Duodenal mucosa (tissue), 2 donors: Measurements from ENCODE around the gene PPM1F.
"Not testable (repeated sequence)": the region's sequence is repeated elsewhere in the genome, so short reads cannot be mapped to it uniquely, and the experiment has no call there.

Experiments
- H3K27ac ChIP-seq: one replicate; pipeline ENCODE4 v1.7.0; 2013; ENCODE audit warnings: low read depth, low read length
- H3K27me3 ChIP-seq, 2 donors: one replicate each; pipeline ENCODE4 v1.7.0; 2013; ENCODE audit warnings: low read length in 2 of 2, control low read depth in 1 of 2; ENCODE audit not compliant: insufficient read depth in 2 of 2, control insufficient read depth in 1 of 2
- H3K36me3 ChIP-seq, 2 donors: one replicate each; pipeline ENCODE4 v1.7.0; 2013; ENCODE audit warnings: low read length in 2 of 2, control low read depth in 1 of 2; ENCODE audit not compliant: insufficient read depth in 2 of 2, control insufficient read depth in 1 of 2
- H3K4me1 ChIP-seq, 2 donors: one replicate each; pipeline ENCODE4 v1.7.0; 2013; ENCODE audit warnings: low read length in 2 of 2, control low read depth in 1 of 2; ENCODE audit not compliant: insufficient read depth in 2 of 2, control insufficient read depth in 1 of 2
- H3K4me3 ChIP-seq, 2 donors: one replicate each; pipeline ENCODE4 v1.7.0; 2013; ENCODE audit warnings: low read length in 2 of 2, low read depth in 1 of 2
- H3K9ac ChIP-seq, 2 donors: one replicate each; pipeline ENCODE4 v1.7.0; 2013; ENCODE audit warnings: low read length in 2 of 2, low read depth in 1 of 2
- H3K9me3 ChIP-seq, 2 donors: one replicate each; pipeline ENCODE4 v1.7.0; 2013; ENCODE audit warnings: low read length in 2 of 2, control low read depth in 1 of 2; ENCODE audit not compliant: control insufficient read depth in 1 of 2

The PPM1F gene

DNA sequence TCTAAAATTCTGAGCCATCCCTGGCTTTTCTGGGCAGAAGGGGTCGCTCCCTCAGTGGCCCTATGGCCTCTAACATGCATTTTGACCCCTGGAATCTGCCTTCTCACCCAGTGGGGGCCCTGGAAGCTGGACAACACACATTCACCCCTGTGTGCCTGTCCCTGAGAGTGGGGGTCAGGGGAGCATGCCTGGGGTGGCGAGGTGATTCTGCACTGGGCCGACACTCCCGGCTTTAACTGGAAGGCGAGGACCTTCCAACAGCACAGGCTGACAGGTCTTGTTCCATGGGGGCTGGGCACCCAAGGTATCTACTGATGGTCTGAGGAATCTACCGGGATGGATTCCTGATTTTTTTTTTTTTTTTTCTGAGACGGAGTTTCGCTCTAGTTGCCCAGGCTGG lies 10.7 kb downstream of the PPM1F start:
- peaks cover 20 to 45% of the 10 kb centered on the region in 2 donors for H3K4me1 ChIP-seq
- no peak overlapping the region for H3K27ac ChIP-seq
- no peaks in the 10 kb centered on the region for H3K9me3 ChIP-seq
- H3K9ac ChIP-seq, result no peak overlapping the region
- H3K36me3 ChIP-seq, result peaks cover 0 to 14% of the 10 kb centered on the region in 2 donors
- H3K4me3 ChIP-seq, result no peak overlapping the region
- no peaks in the 10 kb centered on the region for H3K27me3 ChIP-seq

DNA sequence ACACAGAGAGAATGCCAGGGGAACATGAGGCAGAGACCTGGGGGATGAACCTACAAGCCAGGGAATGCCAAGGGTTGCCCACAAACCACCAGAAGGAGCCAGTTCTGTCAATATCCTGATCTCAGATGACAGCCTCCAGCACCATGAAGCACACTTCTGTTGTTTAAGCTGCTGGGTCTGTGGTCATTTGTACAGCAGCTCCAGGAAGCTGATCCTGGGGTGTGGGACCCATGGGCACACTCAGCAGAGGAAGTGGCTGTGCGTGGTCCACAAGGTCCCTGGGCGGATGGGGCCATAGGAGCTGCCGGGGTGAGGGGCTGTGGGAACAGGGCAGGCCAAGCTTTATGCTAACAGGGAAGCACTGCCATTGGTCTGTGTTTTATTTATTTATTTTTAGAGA lies 12.1 kb downstream of the PPM1F start:
- Histone ChIP-seq H3K9ac (no peak overlapping the region), H3K27me3 (no peaks in the 10 kb centered on the region), H3K36me3 (peaks cover 0 to 11% of the 10 kb centered on the region in 2 donors), H3K27ac (no peak overlapping the region), H3K4me1 (peaks cover 26 to 52% of the 10 kb centered on the region in 2 donors), H3K4me3 (no peak overlapping the region), H3K9me3 (no peaks in the 10 kb centered on the region)

DNA sequence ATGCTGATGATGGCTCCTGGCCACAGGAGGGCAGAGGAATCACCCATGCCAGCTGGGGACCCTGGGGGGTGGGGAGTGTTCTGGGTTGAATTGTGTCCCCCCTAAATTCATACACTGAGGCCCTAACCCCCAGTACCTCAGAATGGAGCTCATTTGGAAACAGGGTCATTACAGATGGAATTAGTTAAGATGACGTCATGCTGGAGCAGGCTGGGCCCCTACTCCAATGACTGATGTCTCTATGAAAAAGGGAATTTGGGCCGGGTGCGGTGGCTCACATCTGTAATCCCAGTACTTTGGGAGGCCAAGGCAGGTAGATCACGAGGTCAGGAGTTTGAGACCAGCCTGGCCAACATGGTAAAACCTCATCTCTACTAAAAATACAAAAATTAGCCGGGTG lies 12.7 kb downstream of the PPM1F start:
- not testable (repeated sequence) for H3K27me3 ChIP-seq, H3K9ac ChIP-seq, H3K4me3 ChIP-seq, H3K27ac ChIP-seq, H3K9me3 ChIP-seq
- H3K4me1 ChIP-seq, result peaks cover 26 to 51% of the 10 kb centered on the region in 2 donors
- peaks cover 0 to 11% of the 10 kb centered on the region in 2 donors for H3K36me3 ChIP-seq

DNA sequence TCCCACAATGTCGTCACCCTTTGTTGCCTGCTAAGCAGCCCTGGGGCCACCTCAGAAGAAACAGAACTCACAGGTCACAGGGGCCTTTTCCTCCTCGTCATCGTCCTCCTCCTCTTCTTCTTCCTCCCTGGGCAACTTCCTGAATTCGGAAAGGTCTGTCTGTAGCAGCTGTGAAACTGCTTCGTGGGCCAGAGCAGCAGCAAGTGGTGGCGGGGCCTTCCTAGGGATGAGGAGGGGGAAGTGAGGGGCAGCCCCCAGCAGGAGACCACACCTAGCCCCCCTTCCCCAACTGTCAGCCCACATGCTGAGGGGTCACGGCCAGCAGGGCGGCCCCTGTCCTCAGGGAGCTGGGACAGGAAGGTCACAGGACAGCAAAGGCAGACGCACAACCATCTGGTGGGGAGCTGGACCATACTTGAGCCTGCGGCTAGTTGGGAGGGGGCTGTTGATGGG lies 13.2 kb downstream of the PPM1F start:
- Histone ChIP-seq H3K9ac (no peak overlapping the region), H3K4me3 (no peak overlapping the region)

DNA sequence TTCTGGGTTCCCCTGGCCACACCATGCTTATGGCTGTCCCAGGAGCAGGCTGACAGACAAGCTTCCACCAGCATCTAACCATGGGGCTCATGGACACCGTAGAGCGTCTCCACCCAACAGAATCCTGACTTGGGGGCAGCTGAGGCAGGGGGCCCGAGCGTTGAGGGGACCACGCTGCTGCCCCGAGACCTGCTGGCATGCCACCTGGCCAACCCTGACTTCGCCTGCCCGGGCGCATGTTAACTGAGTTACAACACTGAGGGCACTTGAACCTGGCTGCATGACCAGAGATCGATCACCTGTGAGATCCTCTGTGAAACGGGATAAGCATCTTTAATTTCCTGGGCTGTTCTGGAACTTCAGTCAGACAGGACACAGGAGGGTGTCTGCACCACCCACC lies 13.7 kb downstream of the PPM1F start:
- no peak overlapping the region for H3K4me3 ChIP-seq
- peak overlapping the region; percentile 28 for H3K27ac ChIP-seq
- H3K4me1 ChIP-seq, result peaks cover 26 to 51% of the 10 kb centered on the region in 2 donors

More for the DNA sequence above, 13.2 kb downstream of the PPM1F start:
- Histone ChIP-seq H3K27ac (peak overlapping the region; percentile 37), H3K9me3 (no peaks in the 10 kb centered on the region), H3K4me1 (peaks cover 26 to 51% of the 10 kb centered on the region in 2 donors), H3K27me3 (no peaks in the 10 kb centered on the region), H3K36me3 (peaks cover 0 to 8% of the 10 kb centered on the region in 2 donors)

DNA sequence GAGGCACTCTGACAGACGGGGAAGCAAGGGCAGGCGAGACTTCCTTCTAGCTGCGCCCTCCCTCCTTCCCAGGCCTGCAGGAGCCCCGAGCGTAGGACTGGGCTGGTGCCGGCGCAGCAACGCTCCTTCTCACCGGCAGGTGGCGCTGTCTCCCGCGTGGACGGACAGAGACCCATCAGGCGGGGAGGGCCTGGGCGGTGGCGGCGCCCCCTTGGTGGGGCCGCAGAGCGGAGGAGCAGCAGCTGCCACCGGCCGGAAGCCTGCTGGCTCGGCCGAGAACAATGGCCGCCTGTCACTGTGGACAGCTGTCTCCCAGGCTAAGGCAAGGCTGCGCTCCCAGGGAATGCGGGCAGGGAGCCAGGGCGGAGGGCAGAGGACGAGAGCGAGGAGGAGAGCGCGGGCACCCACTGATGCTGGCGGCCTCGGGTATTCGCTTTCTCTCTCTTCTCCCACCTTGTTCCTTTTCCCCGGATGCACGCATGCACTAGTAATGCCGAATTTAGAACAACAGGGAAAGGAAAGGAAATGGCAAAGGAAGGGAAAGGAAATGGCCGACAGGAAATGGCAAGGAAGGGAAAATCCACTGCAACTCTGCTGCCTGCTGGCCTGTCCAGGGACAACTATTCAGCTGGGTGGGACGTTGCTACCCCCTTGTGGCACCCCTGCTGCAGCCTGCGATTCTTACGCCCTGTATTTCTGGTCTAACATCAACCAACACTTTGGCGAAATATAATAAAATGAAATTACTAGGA lies 14.4 kb downstream of the PPM1F start:
- H3K4me3 ChIP-seq, result peak overlapping the region; percentile 77 to 80
- H3K27me3 ChIP-seq, result no peaks in the 10 kb centered on the region
- H3K27ac ChIP-seq, result peak overlapping the region; percentile 81
- H3K9me3 ChIP-seq, result no peaks in the 10 kb centered on the region
- H3K4me1 ChIP-seq, result peaks cover 26 to 50% of the 10 kb centered on the region in 2 donors
- peak overlapping the region; percentile 65 to 69 for H3K9ac ChIP-seq
- H3K36me3 ChIP-seq, result peaks cover 2 to 5% of the 10 kb centered on the region in 2 donors

More for the DNA sequence above, 13.7 kb downstream of the PPM1F start:
- Histone ChIP-seq H3K9ac (peak overlapping the region in 1 of 2 donors; percentile 69), H3K27me3 (no peaks in the 10 kb centered on the region), H3K36me3 (peaks cover 0 to 2% of the 10 kb centered on the region in 2 donors), H3K9me3 (no peaks in the 10 kb centered on the region)

DNA sequence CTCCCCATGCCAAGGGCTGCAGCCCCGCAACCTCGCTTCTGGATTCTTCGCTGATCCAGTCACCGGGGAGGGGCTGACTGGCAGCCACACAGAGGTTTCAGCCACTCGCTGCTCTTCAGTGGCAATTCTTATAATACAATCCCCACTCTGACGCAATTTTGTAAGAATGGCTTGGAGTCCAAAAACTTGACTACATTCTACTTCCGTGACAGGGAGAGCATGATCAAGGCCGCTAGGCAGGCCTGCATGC lies 14.9 kb downstream of the PPM1F start:
- H3K4me3 ChIP-seq, result peak overlapping the region; percentile 47 to 77
- H3K36me3 ChIP-seq, result peaks cover 7 to 10% of the 10 kb centered on the region in 2 donors
- H3K27me3 ChIP-seq, result no peaks in the 10 kb centered on the region
- H3K4me1 ChIP-seq, result peaks cover 23 to 45% of the 10 kb centered on the region in 2 donors
- H3K9ac ChIP-seq, result peak overlapping the region; percentile 65 to 69
- peak overlapping the region; percentile 73 for H3K27ac ChIP-seq
- no peaks in the 10 kb centered on the region for H3K9me3 ChIP-seq

DNA sequence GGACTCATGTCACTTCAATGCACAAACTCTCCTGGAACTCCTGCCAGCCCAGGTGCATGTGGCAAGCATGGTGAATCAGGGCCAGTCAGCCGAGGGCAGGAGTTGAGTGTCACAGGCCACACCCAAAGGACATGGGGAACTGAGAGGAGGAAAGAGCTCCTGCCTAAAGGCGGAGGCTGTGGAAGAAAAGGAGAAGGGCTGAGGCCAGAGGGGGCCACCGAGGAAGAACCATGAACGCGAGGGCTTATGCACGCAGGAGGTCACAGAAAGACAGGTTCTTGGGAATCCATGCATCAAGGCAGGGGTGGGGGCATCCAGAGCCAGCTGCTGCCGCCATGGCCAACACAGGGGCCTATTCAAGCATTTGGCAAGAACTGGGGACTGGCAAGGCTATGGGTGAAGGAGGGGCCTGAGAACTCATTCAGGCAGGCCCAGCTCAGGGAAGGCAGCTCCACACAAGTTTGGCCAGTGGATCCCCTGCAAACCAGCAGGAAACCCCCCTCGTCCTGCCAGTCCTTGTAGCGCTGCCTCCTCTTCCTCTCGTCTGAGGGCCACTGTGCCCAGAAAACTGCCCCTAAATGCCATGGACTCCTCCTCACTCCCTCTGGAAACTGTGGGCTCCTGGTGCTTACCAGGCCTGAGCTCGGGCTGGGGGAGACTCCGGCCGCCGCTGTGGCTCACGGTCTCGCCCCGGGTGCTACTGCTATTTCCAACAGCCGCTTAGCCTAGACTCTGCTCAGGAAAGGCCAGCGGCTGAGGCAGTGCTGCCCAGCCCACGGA lies 15.4 kb downstream of the PPM1F start:
- peak overlapping the region; percentile 47 to 77 for H3K4me3 ChIP-seq
- no peaks in the 10 kb centered on the region for H3K27me3 ChIP-seq
- H3K9me3 ChIP-seq, result no peaks in the 10 kb centered on the region
- peak overlapping the region; percentile 65 to 69 for H3K9ac ChIP-seq
- peaks cover 12 to 15% of the 10 kb centered on the region in 2 donors for H3K36me3 ChIP-seq
- H3K4me1 ChIP-seq, result peaks cover 20 to 41% of the 10 kb centered on the region in 2 donors
- peak overlapping the region; percentile 73 for H3K27ac ChIP-seq

DNA sequence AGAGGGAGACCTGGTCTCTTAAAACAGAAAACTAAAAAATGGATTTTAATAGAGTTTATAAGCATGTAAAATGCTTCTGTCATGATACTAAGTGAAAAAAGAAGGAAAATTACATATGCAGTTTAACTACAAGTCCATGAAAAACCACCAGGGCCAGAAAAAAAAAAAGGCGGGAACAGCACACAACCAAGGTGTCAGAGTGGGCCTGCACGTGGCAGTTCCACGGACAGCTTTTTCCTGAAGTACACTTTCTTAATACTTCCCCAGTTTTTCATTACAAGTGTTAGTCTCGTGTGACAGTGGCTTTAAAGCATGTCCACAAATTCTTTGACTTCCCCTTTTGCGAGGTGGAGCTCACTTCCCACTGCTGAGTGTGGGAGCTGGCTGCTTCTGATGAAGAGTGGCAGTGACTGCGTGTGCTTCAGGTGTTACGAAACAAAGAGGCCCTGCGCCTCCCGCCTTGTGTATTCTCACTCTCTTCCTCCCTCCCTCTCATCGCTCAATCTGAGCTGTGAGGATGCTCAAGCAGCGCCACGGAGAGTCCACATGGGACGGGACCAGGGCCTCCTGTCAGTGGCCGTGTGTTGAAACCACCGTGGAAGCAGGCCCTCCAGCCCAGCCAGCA lies 16.4 kb downstream of the PPM1F start:
- Histone ChIP-seq H3K27me3 (no peaks in the 10 kb centered on the region), H3K36me3 (peaks cover 14 to 17% of the 10 kb centered on the region in 2 donors), H3K27ac (no peak overlapping the region), H3K4me3 (no peak overlapping the region), H3K9ac (no peak overlapping the region), H3K4me1 (peaks cover 15 to 35% of the 10 kb centered on the region in 2 donors), H3K9me3 (no peaks in the 10 kb centered on the region)

DNA sequence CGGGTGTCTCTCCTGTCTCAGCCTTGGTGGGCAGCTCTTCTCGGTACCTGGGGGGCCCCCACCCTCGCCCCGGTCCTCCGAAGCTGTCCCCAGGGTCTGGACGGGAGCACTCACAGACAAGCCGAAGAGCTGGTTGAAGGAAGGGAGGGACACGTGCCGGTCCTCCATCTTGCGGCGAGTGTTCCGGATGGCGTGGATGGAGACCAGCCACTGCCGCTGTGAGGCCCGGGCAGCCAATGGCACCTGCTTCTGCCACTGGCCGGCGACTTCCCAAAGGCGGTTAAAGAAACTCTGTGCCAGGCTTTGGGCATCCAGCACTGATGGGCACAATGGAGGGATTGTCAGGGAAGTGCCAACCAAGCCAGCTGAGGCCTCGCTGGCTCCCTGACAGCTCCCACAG lies 18.7 kb downstream of the PPM1F start:
- Histone ChIP-seq H3K9ac (no peak overlapping the region), H3K9me3 (no peaks in the 10 kb centered on the region), H3K36me3 (peaks cover 22 to 39% of the 10 kb centered on the region in 2 donors), H3K4me1 (peaks cover 15 to 31% of the 10 kb centered on the region in 2 donors), H3K27ac (no peak overlapping the region), H3K27me3 (no peaks in the 10 kb centered on the region), H3K4me3 (no peak overlapping the region)
